Thoracic aorta (tissue), 2 donors: ENCODE data around the gene STAT6. TPM values are rescaled to one million over a fixed set of nuclear protein-coding genes. Genes with fewer than 3 reads are reported as not detected.
A peak's percentile ranks its signal among the peaks of the same experiment; 100 is the strongest.

ENCODE experiments used
- ATAC-seq: fragments of 150-250 bp; one replicate; pipeline ENCODE4 v1.8.0; 2017; ENCODE audit warnings: low read depth; ENCODE audit not compliant: insufficient number of reproducible peaks, low FRiP score
- DNase-seq: peaks from one replicate; pipeline ENCODE4 v3.0.0-alpha.2; 2020; ENCODE audit warnings: low spot score
- H3K27ac ChIP-seq, 2 donors: fragments of 200-600 bp; sonication (generic); 1 replicate in 1 of 2; 2 replicates in 1 of 2; pipeline ENCODE4 v1.5.1; 2016; ENCODE audit warnings: mild to moderate bottlenecking in 2 of 2, moderate library complexity in 2 of 2
- H3K27me3 ChIP-seq: fragments of 200-600 bp; sonication (generic); replicated peaks from 2 replicates; pipeline ENCODE4 v1.6.0; 2016; ENCODE audit warnings: mild to moderate bottlenecking; ENCODE audit not compliant: insufficient read depth
- H3K36me3 ChIP-seq: fragments of 200-600 bp; sonication (generic); one replicate; pipeline ENCODE4 v1.5.1; 2016
- H3K4me1 ChIP-seq, 2 donors: fragments of 200-600 bp; sonication (generic); 1 replicate in 1 of 2; 2 replicates in 1 of 2; pipeline versions ENCODE4 v1.5.1 to v1.6.0; 2016; ENCODE audit warnings: low read depth in 2 of 2, mild to moderate bottlenecking in 1 of 2; ENCODE audit not compliant: control insufficient read depth in 1 of 2
- H3K4me3 ChIP-seq: fragments of 200-600 bp; sonication (generic); 2 replicates; pipeline ENCODE4 v1.5.1; 2016; ENCODE audit warnings: mild to moderate bottlenecking
- H3K9me3 ChIP-seq: fragments of 200-600 bp; sonication (generic); 2 replicates; pipeline ENCODE4 v1.5.1; 2016
- CTCF ChIP-seq: fragments of 200-600 bp; sonication (generic); IDR thresholded peaks from one replicate; pipeline ENCODE4 v1.5.1; 2019; ENCODE audit warnings: antibody characterized with exemption
- total RNA-seq, 2 donors: library from RNA; depleted of rRNA; stranded (reverse); fragments of >200 nt; gene quantifications; one replicate each; pipeline versions ENCODE4 v1.1.0 to v1.2.3, GENCODE V29; 2016

STAT6 gene
- total RNA-seq, 2 donors from 2014 or later: 133 to 185 TPM

- Histone ChIP-seq H3K36me3 (peaks cover 3% of the 10 kb centered on the region), H3K4me3 (peak overlapping the region; percentile 63), H3K27ac (peak overlapping the region; percentile 60 to 75), H3K4me1 (peaks cover 10 to 26% of the 10 kb centered on the region in 2 donors), H3K27me3 (no peaks in the 10 kb centered on the region), H3K9me3 (no peaks in the 10 kb centered on the region)
- no peak for TF ChIP-seq CTCF
- no peak for DNase-seq
- ATAC-seq: no peak
These were observed 38.5 kb downstream of the STAT6 start for GRCh38 chr12:57072661-57073060.

GRCh38 chr12:57069523-57069922 lies 41.6 kb downstream of the STAT6 start:
- Histone ChIP-seq H3K4me3 (no peak overlapping the region), H3K27ac (peak overlapping the region; percentile 79 to 84), H3K9me3 (no peaks in the 10 kb centered on the region), H3K36me3 (peaks cover 3% of the 10 kb centered on the region), H3K4me1 (peaks cover 10 to 22% of the 10 kb centered on the region in 2 donors), H3K27me3 (no peaks in the 10 kb centered on the region)
- peak; percentile 98 for ATAC-seq
- DNase-seq: no peak
- peak; percentile 90 for TF ChIP-seq CTCF

- H3K4me3 ChIP-seq: no peak overlapping the region
- no peaks in the 10 kb centered on the region for H3K27me3 ChIP-seq
- H3K36me3 ChIP-seq: peaks cover 3% of the 10 kb centered on the region
- no peak overlapping the region for H3K27ac ChIP-seq
- TF ChIP-seq CTCF: no peak
- H3K9me3 ChIP-seq: no peaks in the 10 kb centered on the region
- DNase-seq: no peak
- ATAC-seq: no peak
- H3K4me1 ChIP-seq: peaks cover 4 to 8% of the 10 kb centered on the region in 2 donors
These were observed 44.9 kb downstream of the STAT6 start for GRCh38 chr12:57066245-57066644.

- peaks cover 10% of the 10 kb centered on the region for H3K36me3 ChIP-seq
- no peak overlapping the region for H3K4me3 ChIP-seq
- H3K9me3 ChIP-seq: no peaks in the 10 kb centered on the region
- ATAC-seq (no peak), DNase-seq (no peak)
- no peaks in the 10 kb centered on the region for H3K27me3 ChIP-seq
- no peak for TF ChIP-seq CTCF
- no peaks in the 10 kb centered on the region for H3K4me1 ChIP-seq
- no peak overlapping the region for H3K27ac ChIP-seq
These were observed 47.0 kb downstream of the STAT6 start for GRCh38 chr12:57063991-57064685.

GRCh38 chr12:57058454-57058853 lies 52.7 kb downstream of the STAT6 start:
- Histone ChIP-seq H3K4me1 (peaks cover 0 to 6% of the 10 kb centered on the region in 2 donors), H3K9me3 (no peaks in the 10 kb centered on the region), H3K27me3 (no peaks in the 10 kb centered on the region), H3K4me3 (no peak overlapping the region), H3K27ac (no peak overlapping the region), H3K36me3 (peaks cover 10% of the 10 kb centered on the region)
- DNase-seq (no peak), ATAC-seq (no peak)
- TF ChIP-seq CTCF: no peak
